Panc1 (cell line): ENCODE results near the gene TMEM258. TPM values are rescaled to one million over a fixed set of nuclear protein-coding genes. Genes with fewer than 3 reads are reported as not detected.

Source experiments
- ATAC-seq: fragments of 200-7000 bp; cut with Tn5 transposase; 2 replicates; pipeline ENCODE4 v1.9.1; 2020; ENCODE audit warnings: mild to moderate bottlenecking, moderate library complexity
- BruUV-seq: library from RNA; stranded (reverse); fragments of 400-500 nt; replicated peaks from 2 replicates; lab custom pipeline; 2021; lab: Mats Ljungman, UMichigan
- CTCF ChIA-PET: fragments of 300-600 bp; sonication (Branson Sonifier 250); formaldehyde crosslinking; loops from one replicate; lab custom pipeline; 2022; ENCODE audit warnings: antibody characterized with exemption; lab: Charles Lee
- POLR2A ChIA-PET: fragments of 300-600 bp; sonication (Branson Sonifier 250); formaldehyde crosslinking; loops from one replicate; lab custom pipeline; 2022; ENCODE audit warnings: antibody characterized with exemption; lab: Charles Lee
- DNase-seq: peaks from one replicate; pipeline ENCODE4 v3.0.0-alpha.2; 2010; ENCODE audit warnings: low read depth, low spot score
- H3K27ac ChIP-seq: 2 replicates; pipeline ENCODE4 v1.5.1; 2011; ENCODE audit warnings: mild to moderate bottlenecking, low read length, inconsistent platforms
- H3K27me3 ChIP-seq: fragments of 200-500 bp; sonication (Bioruptor generic); 2 replicates; pipeline ENCODE4 v1.6.0; 2014; ENCODE audit warnings: low read length, inconsistent platforms; ENCODE audit not compliant: control insufficient read depth, insufficient read depth
- H3K36me3 ChIP-seq: fragments of 200-500 bp; sonication (Bioruptor generic); 2 replicates; pipeline ENCODE4 v1.5.1; 2014; ENCODE audit warnings: inconsistent platforms, mild to moderate bottlenecking, low read length, moderate library complexity; ENCODE audit not compliant: control insufficient read depth, insufficient read depth
- H3K4me1 ChIP-seq: 2 replicates; pipeline ENCODE4 v1.5.1; 2011; ENCODE audit warnings: inconsistent platforms, mild to moderate bottlenecking, low read length, moderate library complexity; ENCODE audit not compliant: control insufficient read depth, insufficient read depth
- H3K4me3 ChIP-seq, 2 experiments: 2 replicates each; pipeline ENCODE4 v1.5.1; 2011 to 2012; ENCODE audit warnings: low read depth in 2 of 2, low read length in 2 of 2, mild to moderate bottlenecking in 2 of 2, inconsistent platforms in 1 of 2, moderate library complexity in 1 of 2
- H3K9me3 ChIP-seq: fragments of 200-500 bp; sonication (Bioruptor generic); 2 replicates; pipeline ENCODE4 v1.5.1; 2014; ENCODE audit warnings: low read depth, mild to moderate bottlenecking, inconsistent platforms, low read length, moderate library complexity; ENCODE audit not compliant: control insufficient read depth, insufficient read depth
- CTCF ChIP-seq: fragments of 450-650 bp; IDR thresholded peaks from 2 replicates; pipeline ENCODE4 v1.5.1; 2017; ENCODE audit warnings: mild to moderate bottlenecking
- POLR2AphosphoS5 ChIP-seq: IDR thresholded peaks from 2 replicates; pipeline ENCODE4 v1.6.1; 2012; ENCODE audit warnings: mild to moderate bottlenecking, low read depth, low read length, moderate library complexity
- REST ChIP-seq, 2 experiments: IDR thresholded peaks; 2 replicates each; pipeline ENCODE4 v1.6.1; 2011 to 2012; ENCODE audit warnings: low read depth in 2 of 2, control low read depth in 1 of 2, low read length in 1 of 2, mild to moderate bottlenecking in 1 of 2, moderate library complexity in 1 of 2; ENCODE audit not compliant: insufficient read depth in 1 of 2
- SIN3A ChIP-seq: IDR thresholded peaks from 2 replicates; pipeline ENCODE4 v1.6.1; 2012; ENCODE audit warnings: low read depth, mild to moderate bottlenecking, low read length, moderate library complexity, borderline replicate concordance; ENCODE audit not compliant: insufficient read depth
- TCF7L2 ChIP-seq: IDR thresholded peaks from 2 replicates; pipeline ENCODE4 v1.6.1; 2011; ENCODE audit warnings: mild to moderate bottlenecking, low read depth, low read length, inconsistent platforms
- in situ Hi-C: cut with HindIII; loops from 2 replicates; pipeline ENCODE4 v1.10.0; 2016; ENCODE audit warnings: low sequenced_read_pairs, low pct_unique_long_range_greater_than_20kb
- intact Hi-C: fragments of 100-400 bp; cut with micrococcal nuclease; formaldehyde crosslinking; loops from one replicate; pipeline ENCODE4 v1.10.0; 2022; ENCODE audit not compliant: unreplicated experiment
- total RNA-seq: library from RNA; stranded (reverse); gene quantifications from one replicate; pipeline ENCODE4 v1.2.1, GENCODE V29; 2021; ENCODE audit not compliant: unreplicated experiment

The TMEM258 gene
- total RNA-seq, 1 experiment from 2014 or later: 139 TPM

DNA sequence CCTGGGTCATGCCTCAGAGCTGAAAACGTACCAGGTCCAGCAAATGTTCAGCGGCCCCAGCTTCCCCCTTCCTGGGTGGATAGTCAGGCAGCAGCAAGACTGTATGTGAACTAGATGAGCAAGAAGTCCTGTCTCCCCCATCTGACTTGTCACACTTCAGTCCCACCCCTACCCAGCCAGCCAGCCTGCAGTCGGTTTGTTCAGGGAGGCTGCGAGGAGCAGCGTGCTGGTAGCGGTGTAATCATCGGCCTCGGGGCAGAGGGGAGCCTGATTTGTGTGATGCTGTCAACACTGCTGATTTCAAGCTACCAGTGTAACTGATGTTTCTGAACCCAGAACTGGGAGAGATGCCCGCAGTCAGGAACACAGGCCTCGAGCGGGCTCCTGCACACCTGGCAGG, 9.6 kb downstream of the TMEM258 start:
- ChIA-PET CTCF (interaction anchor here (0.6 kb wide), 1 partner anchor 410 kb away, joined by 3 read pairs; no protein-coding TSS in a partner anchor), POLR2A (no interaction called here)
- Histone ChIP-seq H3K27me3 (no peaks in the 10 kb centered on the region), H3K9me3 (no peaks in the 10 kb centered on the region), H3K4me3 (no peak overlapping the region), H3K36me3 (no peaks in the 10 kb centered on the region), H3K4me1 (no peaks in the 10 kb centered on the region), H3K27ac (no peak overlapping the region)
- no TSS peak for BruUV-seq
- TF ChIP-seq TCF7L2: no peak
- TF ChIP-seq POLR2AphosphoS5: no peak
- no peak for TF ChIP-seq REST (IDR thresholded peaks at IDR 0.05; ENCODE audit: insufficient read depth in 1 of 2, low read depth in 2 of 2, low read length in 1 of 2)
- no peak for TF ChIP-seq SIN3A
- TF ChIP-seq CTCF: no peak
- DNase-seq: no peak
- in situ Hi-C loops: no loop called here
- intact Hi-C loops: no loop called here
- no peak for ATAC-seq

- no peaks in the 10 kb centered on the region for H3K36me3 ChIP-seq
- no peak overlapping the region for H3K4me3 ChIP-seq
- intact Hi-C loops: no loop called here
- in situ Hi-C loops: no loop called here
- no peaks in the 10 kb centered on the region for H3K4me1 ChIP-seq
- H3K27ac ChIP-seq: no peak overlapping the region
- DNase-seq: no peak
- POLR2A ChIA-PET: no interaction called here
- H3K9me3 ChIP-seq: no peaks in the 10 kb centered on the region
- TF ChIP-seq TCF7L2 (no peak), SIN3A (no peak), CTCF (no peak), REST (IDR thresholded peaks at IDR 0.05; ENCODE audit: insufficient read depth in 1 of 2, low read depth in 2 of 2, low read length in 1 of 2) (no peak), POLR2AphosphoS5 (no peak)
- ATAC-seq: no peak
- BruUV-seq: no TSS peak
- CTCF ChIA-PET: interaction anchor here (0.6 kb wide), 1 partner anchor 410 kb away, joined by 3 read pairs; no protein-coding TSS in a partner anchor
- no peaks in the 10 kb centered on the region for H3K27me3 ChIP-seq
Observed at GRCh38 chr11:61782299-61782698, 10.1 kb downstream of the TMEM258 start.
